Bronchial epithelial cell (primary cell): Measurements from ENCODE around the gene KIAA0232. TPM values are rescaled to one million over a fixed set of nuclear protein-coding genes. Genes with fewer than 3 reads are reported as not detected.
"Not testable (repeated sequence)": the region's sequence is repeated elsewhere in the genome, so short reads cannot be mapped to it uniquely, and the experiment has no call there.

ENCODE experiments used
- DNase-seq: peaks from one replicate; pipeline ENCODE4 v3.0.0-alpha.2; 2010; ENCODE audit warnings: low read depth
- FAIRE-seq: peaks from 2 replicates; lab custom pipeline; 2011; peaks lifted over from hg19 to GRCh38; lab: Jason Lieb, UNC
- H3K27me3 ChIP-seq: 2 replicates; pipeline ENCODE4 v1.5.1; 2011; ENCODE audit warnings: low read length; ENCODE audit not compliant: control insufficient read depth, insufficient read depth
- H3K36me3 ChIP-seq: 2 replicates; pipeline ENCODE4 v1.5.1; 2011; ENCODE audit warnings: low read length; ENCODE audit not compliant: control insufficient read depth, insufficient read depth
- H3K4me3 ChIP-seq: 2 replicates; pipeline ENCODE4 v1.5.1; 2011; ENCODE audit warnings: mild to moderate bottlenecking, low read depth, low read length, control low read depth
- total RNA-seq: library from RNA; depleted of rRNA; stranded (reverse); fragments of >200 nt; gene quantifications from 2 replicates; pipeline ENCODE4 v1.2.1, GENCODE V29; 2014
- TF ChIP-seq, protein P1 (sequence below): IDR thresholded peaks from 2 replicates; pipeline ENCODE4 v1.5.1; 2011; ENCODE audit warnings: mild to moderate bottlenecking, moderate library complexity, low read length, control low read depth, inconsistent platforms; ENCODE audit not compliant: insufficient read depth, severe bottlenecking

Gene KIAA0232
- total RNA-seq, 1 donor from 2014 or later, result 20.5 TPM

DNA sequence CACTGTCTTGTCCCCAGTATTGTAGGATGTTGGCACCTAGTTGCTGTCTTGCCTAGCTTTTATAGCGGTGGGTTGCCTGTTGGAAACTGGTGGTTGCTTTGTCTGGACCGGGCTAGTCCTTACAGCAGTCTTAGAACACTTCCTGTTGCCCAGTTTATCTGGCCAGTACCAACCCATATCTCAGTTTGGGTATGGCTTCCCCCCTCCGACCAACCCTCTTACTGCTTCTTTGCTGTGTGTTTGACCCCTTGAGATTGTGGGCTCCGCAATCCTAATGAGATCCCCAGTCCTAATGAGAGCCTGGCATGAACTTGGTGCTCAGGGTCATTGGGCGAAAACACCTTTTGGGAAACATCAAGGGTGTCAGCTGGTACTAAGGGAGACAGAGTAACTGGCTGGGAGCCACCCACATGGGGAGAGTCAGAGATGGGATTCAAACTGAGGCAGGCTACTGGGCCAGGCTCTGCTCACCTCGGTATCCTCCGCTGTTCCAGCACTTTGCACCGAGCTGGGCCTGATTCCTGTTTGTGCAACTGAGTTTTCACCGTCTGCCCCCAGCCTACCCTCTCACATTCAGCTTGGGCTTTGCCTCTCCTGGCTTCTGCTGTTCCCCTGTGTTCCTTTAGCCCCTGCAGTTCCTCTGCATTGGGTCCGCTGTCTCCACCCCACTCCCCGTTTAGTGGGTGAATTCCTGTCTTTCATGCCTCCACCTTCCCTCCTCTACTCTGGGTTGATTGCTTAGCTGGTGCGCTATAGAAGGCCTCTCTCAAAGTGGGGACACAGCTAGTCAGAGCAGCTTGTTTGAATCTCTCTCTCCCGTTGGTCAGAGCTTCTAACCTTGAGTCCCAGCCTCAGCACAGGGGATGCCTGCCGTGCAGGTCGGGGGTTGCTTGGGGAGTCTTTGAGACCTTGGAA lies 128.7 kb downstream of the KIAA0232 start:
- no peak overlapping the region for H3K4me3 ChIP-seq

DNA sequence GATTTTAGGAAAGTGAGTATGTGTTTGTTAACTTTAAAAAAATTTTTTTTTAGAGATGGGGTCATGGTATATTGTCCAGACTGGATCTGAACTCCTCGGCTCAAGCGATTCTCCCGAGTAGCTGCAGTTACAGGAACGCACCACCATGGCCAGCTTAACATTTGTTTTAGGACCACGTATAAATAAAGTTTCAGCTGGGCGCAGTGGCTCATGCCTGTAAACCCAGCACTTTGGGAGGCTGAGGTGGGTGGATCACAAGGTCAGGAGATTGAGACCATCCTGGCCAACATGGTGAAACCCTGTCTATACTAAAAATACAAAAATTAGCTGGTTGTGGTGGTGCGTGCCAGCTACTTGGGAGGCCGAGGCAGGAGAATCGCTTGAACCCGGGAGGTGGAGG lies 129.4 kb downstream of the KIAA0232 start:
- DNase-seq, H3K27me3 ChIP-seq, H3K36me3 ChIP-seq, H3K4me3 ChIP-seq, FAIRE-seq: not testable (repeated sequence)

More for the DNA sequence above, 128.7 kb downstream of the KIAA0232 start:
- TF ChIP-seq, protein P1, sequence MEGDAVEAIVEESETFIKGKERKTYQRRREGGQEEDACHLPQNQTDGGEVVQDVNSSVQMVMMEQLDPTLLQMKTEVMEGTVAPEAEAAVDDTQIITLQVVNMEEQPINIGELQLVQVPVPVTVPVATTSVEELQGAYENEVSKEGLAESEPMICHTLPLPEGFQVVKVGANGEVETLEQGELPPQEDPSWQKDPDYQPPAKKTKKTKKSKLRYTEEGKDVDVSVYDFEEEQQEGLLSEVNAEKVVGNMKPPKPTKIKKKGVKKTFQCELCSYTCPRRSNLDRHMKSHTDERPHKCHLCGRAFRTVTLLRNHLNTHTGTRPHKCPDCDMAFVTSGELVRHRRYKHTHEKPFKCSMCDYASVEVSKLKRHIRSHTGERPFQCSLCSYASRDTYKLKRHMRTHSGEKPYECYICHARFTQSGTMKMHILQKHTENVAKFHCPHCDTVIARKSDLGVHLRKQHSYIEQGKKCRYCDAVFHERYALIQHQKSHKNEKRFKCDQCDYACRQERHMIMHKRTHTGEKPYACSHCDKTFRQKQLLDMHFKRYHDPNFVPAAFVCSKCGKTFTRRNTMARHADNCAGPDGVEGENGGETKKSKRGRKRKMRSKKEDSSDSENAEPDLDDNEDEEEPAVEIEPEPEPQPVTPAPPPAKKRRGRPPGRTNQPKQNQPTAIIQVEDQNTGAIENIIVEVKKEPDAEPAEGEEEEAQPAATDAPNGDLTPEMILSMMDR, result no peak
- Histone ChIP-seq H3K27me3 (no peaks in the 10 kb centered on the region), H3K36me3 (no peaks in the 10 kb centered on the region)
- no peak for FAIRE-seq
- no peak for DNase-seq

DNA sequence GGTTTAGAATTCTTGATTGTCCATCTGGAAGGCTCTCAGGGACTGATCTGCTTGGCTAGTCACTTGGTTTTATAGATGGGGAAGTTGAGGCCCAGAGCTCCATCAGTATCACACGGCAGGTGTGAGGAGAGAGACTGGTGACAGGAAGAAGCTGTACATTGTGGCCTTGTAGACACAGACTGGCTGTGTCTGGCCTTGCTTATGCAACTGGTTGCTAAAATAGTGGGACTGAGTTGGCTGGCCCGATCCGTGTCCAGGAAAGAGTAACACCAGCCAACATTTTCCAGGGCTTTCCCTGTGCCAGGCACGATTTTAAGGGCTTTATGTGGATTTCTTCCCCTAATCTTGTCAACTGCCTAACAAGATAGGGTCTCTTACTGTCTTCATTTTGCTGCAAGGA lies 129.9 kb downstream of the KIAA0232 start:
- DNase-seq (no peak), FAIRE-seq (no peak)
- Histone ChIP-seq H3K27me3 (no peaks in the 10 kb centered on the region), H3K36me3 (no peaks in the 10 kb centered on the region), H3K4me3 (no peak overlapping the region)
- TF ChIP-seq, protein P1, result no peak

DNA sequence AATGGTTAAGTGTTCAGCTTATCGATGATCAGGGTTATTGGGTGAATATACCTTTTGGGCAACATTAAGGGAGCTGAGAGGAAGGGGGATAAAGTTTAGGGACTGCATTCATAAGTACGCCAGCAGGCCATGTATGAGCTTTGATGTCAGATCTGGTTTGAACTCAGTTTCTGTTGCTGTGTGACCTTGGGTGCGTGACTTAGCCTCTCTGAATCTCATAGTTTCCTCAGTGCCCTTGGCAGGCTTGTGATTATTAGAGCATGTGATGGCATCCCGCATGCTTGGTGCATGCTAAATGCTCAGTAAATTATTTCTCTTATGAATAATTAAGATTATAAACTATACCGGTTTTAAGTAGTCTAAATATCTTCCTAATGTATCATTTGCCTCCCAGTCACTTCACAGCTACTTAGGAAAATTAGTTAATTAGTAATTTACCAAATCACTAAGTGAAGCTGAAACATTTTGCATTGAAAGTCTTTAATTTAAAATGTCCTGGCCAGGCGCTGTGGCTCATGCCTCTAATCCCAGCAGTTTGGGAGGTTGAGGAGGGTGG lies 130.9 kb downstream of the KIAA0232 start:
- no peaks in the 10 kb centered on the region for H3K27me3 ChIP-seq
- DNase-seq, result no peak
- H3K4me3 ChIP-seq, result no peak overlapping the region
- H3K36me3 ChIP-seq, result no peaks in the 10 kb centered on the region
- FAIRE-seq, result no peak
- TF ChIP-seq, protein P1, result no peak

DNA sequence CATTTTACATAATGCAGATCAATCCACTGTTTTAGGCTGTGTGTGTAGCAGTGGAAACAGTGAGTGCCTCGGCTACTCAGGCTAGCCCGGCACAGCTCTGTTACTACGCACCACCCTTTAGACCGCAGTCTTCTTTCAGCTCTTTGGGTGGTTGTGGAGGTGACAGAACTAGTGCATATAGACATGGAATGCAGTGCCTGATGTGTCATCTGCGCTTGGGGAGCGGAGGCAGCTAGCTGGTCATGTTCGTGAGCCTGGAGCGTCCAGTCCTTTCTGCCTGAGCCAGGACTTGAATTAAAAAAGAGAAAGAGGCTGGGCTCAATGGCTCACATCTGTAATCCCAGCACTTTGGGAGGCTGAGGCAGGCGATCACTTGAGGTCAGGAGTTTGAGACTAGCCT lies 131.9 kb downstream of the KIAA0232 start:
- TF ChIP-seq, protein P1, result no peak
- DNase-seq, result no peak
- no peak overlapping the region for H3K4me3 ChIP-seq
- no peaks in the 10 kb centered on the region for H3K27me3 ChIP-seq
- no peaks in the 10 kb centered on the region for H3K36me3 ChIP-seq
- FAIRE-seq, result no peak
